GM21723 (cell line): ENCODE results near the gene NHEJ1.

Experiments
- ATAC-seq: cut with Tn5 transposase; IDR thresholded peaks from one replicate; pipeline ENCODE4 v1.9.1; 2021; ENCODE audit warnings: mild to moderate bottlenecking, moderate library complexity; ENCODE audit not compliant: unreplicated experiment

The NHEJ1 gene

GRCh38 chr2:219168526-219168925 is 7.9 kb upstream of the NHEJ1 start:
- no peak for ATAC-seq

- no peak for ATAC-seq
Measured at GRCh38 chr2:219167997-219168396, 7.4 kb upstream of the NHEJ1 start.

- no peak for ATAC-seq
Measured at GRCh38 chr2:219165058-219165911, 4.7 kb upstream of the NHEJ1 start.

- no peak for ATAC-seq
Measured at GRCh38 chr2:219163156-219163555, 2.5 kb upstream of the NHEJ1 start.

GRCh38 chr2:219161097-219161496 is 482 bp upstream of the NHEJ1 start:
- ATAC-seq: no peak

- ATAC-seq: no peak
Measured at GRCh38 chr2:219159771-219160185, 837 bp downstream of the NHEJ1 start.

- ATAC-seq: no peak
Measured at GRCh38 chr2:219158586-219158985, 2.0 kb downstream of the NHEJ1 start.

GRCh38 chr2:219158025-219158424 is 2.6 kb downstream of the NHEJ1 start:
- ATAC-seq: no peak

- ATAC-seq: no peak
Measured at GRCh38 chr2:219157396-219157795, 3.2 kb downstream of the NHEJ1 start.

- no peak for ATAC-seq
Measured at GRCh38 chr2:219155054-219155644, 5.5 kb downstream of the NHEJ1 start.

- ATAC-seq: no peak
Measured at GRCh38 chr2:219149667-219150066, 10.9 kb downstream of the NHEJ1 start.

GRCh38 chr2:219142329-219142728 is 18.3 kb downstream of the NHEJ1 start:
- ATAC-seq: no peak

GRCh38 chr2:219140722-219141121 is 19.9 kb downstream of the NHEJ1 start:
- ATAC-seq: no peak

- no peak for ATAC-seq
Measured at GRCh38 chr2:219133976-219134375, 26.6 kb downstream of the NHEJ1 start.

GRCh38 chr2:219131744-219132143 is 28.9 kb downstream of the NHEJ1 start:
- no peak for ATAC-seq

- no peak for ATAC-seq
Measured at GRCh38 chr2:219131327-219131726, 29.3 kb downstream of the NHEJ1 start.

- no peak for ATAC-seq
Measured at GRCh38 chr2:219129589-219129988, 31.0 kb downstream of the NHEJ1 start.

- ATAC-seq: no peak
Measured at GRCh38 chr2:219128396-219128795, 32.2 kb downstream of the NHEJ1 start.

GRCh38 chr2:219127037-219127635 is 33.5 kb downstream of the NHEJ1 start:
- ATAC-seq: no peak

GRCh38 chr2:219126555-219126954 is 34.1 kb downstream of the NHEJ1 start:
- ATAC-seq: no peak

GRCh38 chr2:219125886-219126270 is 34.7 kb downstream of the NHEJ1 start:
- no peak for ATAC-seq

- ATAC-seq: no peak
Measured at GRCh38 chr2:219125225-219125885, 35.3 kb downstream of the NHEJ1 start.
